Lower leg skin (tissue), 3 donors: ENCODE results near the gene PTPRT.

Experiments used
- CTCF ChIP-seq, 3 donors: fragments of 450-650 bp; IDR thresholded peaks; one replicate each; pipeline ENCODE4 v1.5.1; 2016; ENCODE audit warnings: antibody characterized with exemption in 3 of 3, mild to moderate bottlenecking in 3 of 3, moderate library complexity in 2 of 3
- POLR2A ChIP-seq, 2 donors: fragments of 450-650 bp; IDR thresholded peaks; one replicate each; pipeline ENCODE4 v1.6.1; 2016 to 2017; ENCODE audit warnings: antibody characterized with exemption in 2 of 2, mild to moderate bottlenecking in 1 of 2, moderate library complexity in 1 of 2

GRCh38 chr20:42700372-42700771 is 489.3 kb downstream of the PTPRT start:
- no peak for TF ChIP-seq CTCF (IDR thresholded peaks at IDR 0.05)
- TF ChIP-seq POLR2A (IDR thresholded peaks at IDR 0.05): no peak
